WERI-Rb-1 (cell line): Measurements from ENCODE around the gene CSNK1G3.

Experiments used
- DNase-seq: peaks from one replicate; pipeline ENCODE4 v3.0.0-alpha.2; 2020
- H3K27ac ChIP-seq: fragments of 250-450 bp; sonication (Bioruptor Pico); 2 replicates; pipeline ENCODE4 v1.5.1; 2020; ENCODE audit warnings: mild to moderate bottlenecking, moderate library complexity
- H3K27me3 ChIP-seq: fragments of 250-450 bp; sonication (Bioruptor Pico); 2 replicates; pipeline ENCODE4 v1.5.1; 2021; ENCODE audit warnings: mild to moderate bottlenecking, low read depth, moderate library complexity; ENCODE audit not compliant: insufficient read depth, severe bottlenecking
- H3K36me3 ChIP-seq: fragments of 250-450 bp; sonication (Bioruptor Pico); 2 replicates; pipeline ENCODE4 v1.5.1; 2020; ENCODE audit warnings: mild to moderate bottlenecking, moderate library complexity
- H3K4me3 ChIP-seq: 2 replicates; pipeline ENCODE4 v1.5.1; 2011; ENCODE audit warnings: low read depth, mild to moderate bottlenecking, control low read depth, low read length
- H3K9me3 ChIP-seq: fragments of 250-450 bp; sonication (Bioruptor Pico); 2 replicates; pipeline ENCODE4 v1.5.1; 2021; ENCODE audit warnings: mild to moderate bottlenecking, moderate library complexity; ENCODE audit not compliant: severe bottlenecking
- CTCF ChIP-seq: IDR thresholded peaks from 2 replicates; pipeline ENCODE4 v1.5.1; 2011; ENCODE audit warnings: low read depth, mild to moderate bottlenecking, control low read depth, inconsistent platforms, low read length

CSNK1G3 gene

GRCh38 chr5:123561230-123561629 lies 49.3 kb downstream of the CSNK1G3 start:
- no peaks in the 10 kb centered on the region for H3K9me3 ChIP-seq
- no peaks in the 10 kb centered on the region for H3K36me3 ChIP-seq
- H3K27me3 ChIP-seq, result no peaks in the 10 kb centered on the region
- no peak overlapping the region for H3K27ac ChIP-seq
- no peak for DNase-seq
- no peak overlapping the region for H3K4me3 ChIP-seq
- TF ChIP-seq CTCF, result no peak

DNA sequence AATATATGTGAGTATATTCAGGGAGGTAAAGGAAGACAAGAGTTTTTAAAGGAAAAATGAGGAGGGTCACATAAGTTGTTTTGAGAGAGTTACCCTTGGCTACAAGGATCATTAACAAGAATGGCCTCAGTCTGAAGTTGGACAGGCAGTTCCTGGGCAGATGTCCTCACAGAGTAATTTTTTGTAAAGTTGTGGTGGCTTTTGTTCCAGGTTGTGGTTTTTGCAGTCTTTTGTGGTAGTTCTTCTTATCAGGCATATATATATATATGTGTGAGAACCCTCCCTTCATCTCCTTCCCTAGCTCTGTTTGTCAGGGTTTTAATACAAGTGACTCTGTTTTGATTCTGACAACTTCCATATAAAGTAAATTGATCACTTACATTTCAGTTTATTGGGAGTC lies 60.0 kb downstream of the CSNK1G3 start:
- H3K9me3 ChIP-seq, result no peaks in the 10 kb centered on the region
- H3K4me3 ChIP-seq, result no peak overlapping the region
- no peak for TF ChIP-seq CTCF
- no peak for DNase-seq
- H3K27me3 ChIP-seq, result no peaks in the 10 kb centered on the region
- no peak overlapping the region for H3K27ac ChIP-seq
- no peaks in the 10 kb centered on the region for H3K36me3 ChIP-seq

DNA sequence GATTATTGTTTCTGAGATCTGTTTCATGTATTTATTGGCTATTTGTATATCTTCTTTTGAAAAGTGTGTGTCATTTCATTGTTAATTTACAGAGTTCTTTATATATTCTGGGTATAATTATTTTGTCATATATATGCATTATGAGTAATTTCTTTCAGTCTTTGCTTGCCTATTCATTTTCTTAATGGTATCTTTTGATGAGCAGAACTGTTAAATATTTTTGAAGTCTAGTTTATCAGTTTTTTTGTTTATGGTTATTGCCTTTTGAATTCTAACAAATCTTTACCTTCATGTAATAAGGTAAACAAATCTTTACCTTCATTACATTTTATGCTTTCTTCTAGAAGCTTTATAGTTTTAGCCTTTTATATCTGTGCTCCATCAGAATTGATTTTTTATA lies 66.4 kb downstream of the CSNK1G3 start:
- Histone ChIP-seq H3K27ac (no peak overlapping the region), H3K27me3 (no peaks in the 10 kb centered on the region), H3K4me3 (no peak overlapping the region), H3K36me3 (no peaks in the 10 kb centered on the region), H3K9me3 (no peaks in the 10 kb centered on the region)
- TF ChIP-seq CTCF, result no peak
- DNase-seq, result no peak

- no peaks in the 10 kb centered on the region for H3K27me3 ChIP-seq
- TF ChIP-seq CTCF, result no peak
Measured at GRCh38 chr5:123579410-123579809, 67.4 kb downstream of the CSNK1G3 start.

DNA sequence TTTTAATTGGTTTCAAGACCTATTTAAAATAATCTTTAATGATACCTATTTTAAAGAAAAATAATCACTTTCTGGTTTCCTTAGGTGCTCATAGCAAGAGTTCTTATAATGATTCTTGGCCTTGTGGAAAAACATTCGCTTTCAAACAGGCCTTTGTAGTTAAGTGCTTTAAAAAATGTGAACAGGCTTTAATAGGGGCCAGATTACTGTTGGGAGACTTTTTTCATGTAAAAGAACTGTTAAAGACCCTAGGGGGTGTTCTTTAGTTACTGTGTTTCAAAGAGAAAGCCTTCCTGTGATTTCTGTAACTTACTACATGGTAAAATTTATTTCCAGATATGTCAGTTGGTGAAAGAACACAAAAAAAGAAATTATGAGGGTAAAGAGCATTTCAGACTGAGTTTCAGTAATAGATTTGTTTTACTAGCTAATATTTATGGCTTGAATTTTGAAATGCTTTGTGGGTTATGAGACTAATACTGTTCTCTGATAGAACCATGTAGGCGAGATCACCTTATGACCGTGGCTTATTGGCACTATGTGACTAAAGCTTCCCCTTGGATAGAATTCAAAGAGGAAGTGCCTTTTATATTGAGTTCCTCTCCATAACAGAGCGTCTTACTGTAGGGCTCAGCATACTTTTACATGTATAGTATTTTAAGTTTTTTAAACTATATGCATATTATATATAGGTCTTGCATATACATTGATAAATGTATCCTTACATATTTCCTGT lies 70.7 kb downstream of the CSNK1G3 start:
- Histone ChIP-seq H3K4me3 (no peak overlapping the region), H3K36me3 (no peaks in the 10 kb centered on the region), H3K9me3 (no peaks in the 10 kb centered on the region), H3K27ac (no peak overlapping the region), H3K27me3 (no peaks in the 10 kb centered on the region)
- TF ChIP-seq CTCF, result no peak
- no peak for DNase-seq

More at GRCh38 chr5:123579410-123579809, 67.4 kb downstream of the CSNK1G3 start:
- Histone ChIP-seq H3K36me3 (no peaks in the 10 kb centered on the region), H3K27ac (no peak overlapping the region), H3K4me3 (no peak overlapping the region), H3K9me3 (no peaks in the 10 kb centered on the region)
- no peak for DNase-seq

DNA sequence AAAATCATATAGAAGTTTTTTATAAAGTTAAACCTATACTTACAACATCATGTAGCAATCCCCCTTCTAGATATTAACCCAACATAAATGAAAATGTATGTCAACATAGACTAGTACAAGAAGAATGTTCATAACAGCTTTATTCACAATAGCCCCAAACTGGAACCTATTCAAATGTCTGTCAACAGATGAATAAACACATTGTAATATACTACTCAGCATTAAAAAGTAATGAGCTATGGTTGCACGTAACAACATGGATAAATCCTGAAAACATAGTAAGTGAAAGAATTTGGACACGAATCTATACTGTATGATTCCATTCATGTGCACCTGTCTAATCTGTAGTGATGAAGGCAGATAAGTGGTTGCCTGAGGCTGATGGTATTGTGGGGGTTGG lies 73.9 kb downstream of the CSNK1G3 start:
- Histone ChIP-seq H3K4me3 (no peak overlapping the region), H3K9me3 (no peaks in the 10 kb centered on the region), H3K36me3 (no peaks in the 10 kb centered on the region), H3K27ac (no peak overlapping the region), H3K27me3 (no peaks in the 10 kb centered on the region)
- no peak for TF ChIP-seq CTCF
- DNase-seq, result no peak
